GM12878 (cell line): ENCODE measurements around the gene SLC45A3. TPM values are rescaled to one million over a fixed set of nuclear protein-coding genes. Genes with fewer than 3 reads are reported as not detected.

ENCODE experiments used
- BRCA1 ChIP-seq: IDR thresholded peaks from 2 replicates; pipeline ENCODE4 v1.6.1; 2011; ENCODE audit warnings: low read depth, low read length, improper control_type of control experiment
- CHD2 ChIP-seq: IDR thresholded peaks from 2 replicates; pipeline ENCODE4 v1.6.1; 2011; ENCODE audit warnings: low read depth, low read length, improper control_type of control experiment, borderline replicate concordance
- E4F1 ChIP-seq: fragments of 450-650 bp; IDR thresholded peaks from 2 replicates; pipeline ENCODE4 v1.6.1; 2018; ENCODE audit warnings: borderline replicate concordance, mild to moderate bottlenecking; ENCODE audit not compliant: partially characterized antibody
- HDAC2 ChIP-seq: fragments of 200-600 bp; sonication (generic); IDR thresholded peaks from 2 replicates; pipeline ENCODE4 v1.6.1; 2017
- IKZF1 ChIP-seq: fragments of 450-650 bp; conservative IDR thresholded peaks from 2 replicates; pipeline ENCODE4 v1.6.1; 2017; ENCODE audit warnings: antibody characterized with exemption, mild to moderate bottlenecking
- JUND ChIP-seq: IDR thresholded peaks from 2 replicates; pipeline ENCODE4 v1.6.1; 2012; ENCODE audit warnings: low read depth, mild to moderate bottlenecking, low read length, improper control_type of control experiment, moderate library complexity
- KAT2A ChIP-seq: conservative IDR thresholded peaks from 2 replicates; pipeline ENCODE4 v1.6.1; 2011; ENCODE audit warnings: low read depth, low read length; ENCODE audit not compliant: control insufficient read depth
- NR2C1 ChIP-seq: fragments of 450-650 bp; IDR thresholded peaks from 2 replicates; pipeline ENCODE4 v1.6.1; 2017; ENCODE audit warnings: antibody characterized with exemption, mild to moderate bottlenecking, moderate library complexity
- NR2F1 ChIP-seq: fragments of 450-650 bp; conservative IDR thresholded peaks from 2 replicates; pipeline ENCODE4 v1.6.1; 2017; ENCODE audit warnings: mild to moderate bottlenecking
- POLR2A ChIP-seq: IDR thresholded peaks from 2 replicates; pipeline ENCODE4 v1.6.1; 2011; ENCODE audit warnings: low read depth, mild to moderate bottlenecking, low read length
- POLR2AphosphoS2 ChIP-seq: IDR thresholded peaks from 2 replicates; pipeline ENCODE4 v1.6.1; 2011; ENCODE audit warnings: low read depth, mild to moderate bottlenecking, low read length, improper control_type of control experiment, moderate library complexity
- RUNX3 ChIP-seq: IDR thresholded peaks from 2 replicates; pipeline ENCODE4 v1.6.1; 2012; ENCODE audit warnings: low read length, inconsistent platforms
- SIX5 ChIP-seq: IDR thresholded peaks from 2 replicates; pipeline ENCODE4 v1.6.1; 2011; ENCODE audit warnings: mild to moderate bottlenecking, low read depth, low read length, moderate library complexity; ENCODE audit not compliant: severe bottlenecking
- SKIL ChIP-seq: fragments of 450-650 bp; IDR thresholded peaks from 2 replicates; pipeline ENCODE4 v1.6.1; 2017; ENCODE audit warnings: mild to moderate bottlenecking, low read depth, inconsistent platforms; ENCODE audit not compliant: poor library complexity, severe bottlenecking
- SMAD5 ChIP-seq: IDR thresholded peaks from 2 replicates; pipeline ENCODE4 v1.6.1; 2016; ENCODE audit warnings: antibody characterized with exemption, low read depth
- SREBF2 ChIP-seq: IDR thresholded peaks from 2 replicates; pipeline ENCODE4 v1.6.1; 2012; ENCODE audit warnings: mild to moderate bottlenecking, low read length
- TAF1 ChIP-seq: IDR thresholded peaks from 2 replicates; pipeline ENCODE4 v1.6.1; 2011; ENCODE audit warnings: mild to moderate bottlenecking, low read depth, low read length, borderline replicate concordance
- TBL1XR1 ChIP-seq: IDR thresholded peaks from 2 replicates; pipeline ENCODE4 v1.6.1; 2012; ENCODE audit warnings: low read depth, low read length, improper control_type of control experiment
- ZNF687 ChIP-seq: fragments of 450-650 bp; IDR thresholded peaks from 2 replicates; pipeline ENCODE4 v1.6.1; 2017; ENCODE audit warnings: mild to moderate bottlenecking, moderate library complexity
- polyA plus RNA-seq, 11 experiments: library from polyadenylated mRNA; depleted of rRNA in 4 of 11; unstranded in 6 of 11; stranded (reverse) in 5 of 11; fragments of >200 nt; fragmentation: Nextera tagmentation in 4 of 11; fragmentation: Illumina TruSeq in 1 of 11; extraction: Ambion mirVana in 4 of 11; extraction: Trizol in 1 of 11; gene quantifications; 1 replicate in 1 of 11; 2 replicates in 10 of 11; pipeline versions ENCODE4 v1.2.1 to v1.2.3, GENCODE V29; 2011 to 2016; ENCODE audit warnings: inconsistent platforms in 2 of 11, missing spikeins in 2 of 11, low read depth in 1 of 11
- total RNA-seq, 4 experiments: library from RNA; depleted of rRNA in 3 of 4; stranded (reverse); fragments of >200 nt in 3 of 4; fragmentation: Illumina TruSeq in 1 of 4; extraction: Trizol in 1 of 4; gene quantifications; 2 replicates each; pipeline versions ENCODE4 v1.2.1 to v1.2.3, GENCODE V29; 2013 to 2021

The SLC45A3 gene
- total and polyA plus RNA-seq, 10 of the 15 experiments (the other 5 are each of a cell fraction or from before 2014, with no cell fraction given): 0.26 to 10.3 (median 4.1) TPM

GRCh38 chr1:205631768-205632668 is 48.3 kb downstream of the SLC45A3 start, which contains the start of gene ELK4 (continued):
- TF ChIP-seq ZNF687: peak; percentile 75
- no peak for TF ChIP-seq BRCA1
- TF ChIP-seq HDAC2: no peak
- peak; percentile 78; the same call in 1 of the 2 replicates for TF ChIP-seq TAF1
- TF ChIP-seq SREBF2: no peak
- no peak for TF ChIP-seq SIX5
- no peak for TF ChIP-seq TBL1XR1
- peak; percentile 81 for TF ChIP-seq IKZF1
- peak; percentile 71; the same call in 1 of the 2 replicates for TF ChIP-seq SMAD5
- no peak for TF ChIP-seq KAT2A
- TF ChIP-seq RUNX3: peak; percentile 71
- peak; percentile 53 for TF ChIP-seq E4F1
- TF ChIP-seq POLR2A: peak; percentile 93
- TF ChIP-seq NR2F1: peak; percentile 49; the same call in 1 of the 2 replicates
- 0 out of 2 replicates have a peak, but pooled peaks have one; percentile 40 for TF ChIP-seq NR2C1
- no peak for TF ChIP-seq JUND
- TF ChIP-seq POLR2AphosphoS2: peak; percentile 87
- 0 out of 2 replicates have a peak, but pooled peaks have one; percentile 25 for TF ChIP-seq CHD2
- TF ChIP-seq SKIL: no peak
